ENCODE measurements around the gene KCNK3.
"Not testable (repeated sequence)": the region's sequence is repeated elsewhere in the genome, so short reads cannot be mapped to it uniquely, and the experiment has no call there.

The KCNK3 gene

DNA sequence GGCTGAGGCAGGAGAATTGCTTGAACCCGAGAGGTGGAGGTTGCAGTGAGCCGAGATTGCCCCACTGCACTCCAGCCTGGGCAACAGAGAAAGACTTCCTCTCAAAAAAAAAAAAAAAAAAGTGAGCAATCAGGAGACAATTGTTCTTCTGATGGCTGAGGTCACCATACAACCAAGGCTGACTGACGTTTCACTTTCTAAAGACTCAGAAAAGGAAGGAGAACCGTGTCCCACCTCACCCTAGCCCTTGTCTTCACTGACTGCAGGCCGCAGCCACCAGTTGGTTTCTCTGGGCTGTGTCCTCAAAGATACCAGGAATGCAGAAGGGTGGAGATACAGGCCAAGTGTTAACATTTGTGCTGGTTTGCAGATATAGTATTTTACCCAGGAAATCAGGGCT, 63.8 kb downstream of the KCNK3 start:
- no peak for DNase-seq (ENCODE audit: low read depth in 2 of 2)

DNA sequence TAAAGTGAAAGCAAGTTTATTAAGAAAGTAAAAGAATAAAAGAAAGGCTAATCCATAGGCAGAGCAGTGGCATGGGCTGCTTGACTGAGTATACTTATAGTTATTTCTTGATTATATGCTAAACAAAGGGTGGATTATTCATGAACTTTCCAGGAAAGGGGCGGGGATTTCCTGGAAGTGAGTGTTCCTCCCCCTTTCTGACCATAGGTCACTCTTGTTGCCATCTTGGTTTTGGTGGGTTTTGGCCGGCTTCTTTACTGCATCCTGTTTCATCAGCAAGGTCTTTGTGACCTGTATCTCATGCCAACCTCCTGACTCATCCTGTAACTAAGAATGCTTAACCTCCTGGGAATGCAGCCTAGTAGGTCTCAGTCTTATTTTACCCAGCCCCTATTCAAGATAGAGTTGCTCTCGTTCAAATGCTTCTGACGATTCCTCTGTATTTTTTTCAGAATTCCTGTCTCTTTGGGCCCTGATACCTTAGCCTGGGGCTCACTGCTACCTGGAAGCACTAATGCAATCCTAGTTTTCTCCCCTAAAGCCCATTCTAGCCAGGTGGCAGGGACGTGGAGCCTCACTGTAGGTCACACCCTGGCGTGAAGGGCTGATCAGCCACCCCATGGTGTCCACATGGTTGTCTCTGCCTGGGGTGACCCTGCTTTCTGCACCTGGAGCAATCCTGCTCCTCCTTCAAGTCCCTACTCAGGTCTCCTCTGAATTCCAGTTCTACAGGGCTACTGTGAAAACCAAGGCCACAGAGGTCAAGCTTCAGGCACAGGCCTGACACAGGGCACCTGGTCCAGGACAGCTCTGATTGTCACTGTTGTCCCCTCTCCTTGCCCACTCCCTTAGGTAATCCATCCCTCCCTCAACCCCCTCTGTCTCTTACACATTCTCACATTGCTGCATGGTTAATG, 65.6 kb downstream of the KCNK3 start:
- DNase-seq (ENCODE audit: low read depth in 2 of 2) = no peak

DNA sequence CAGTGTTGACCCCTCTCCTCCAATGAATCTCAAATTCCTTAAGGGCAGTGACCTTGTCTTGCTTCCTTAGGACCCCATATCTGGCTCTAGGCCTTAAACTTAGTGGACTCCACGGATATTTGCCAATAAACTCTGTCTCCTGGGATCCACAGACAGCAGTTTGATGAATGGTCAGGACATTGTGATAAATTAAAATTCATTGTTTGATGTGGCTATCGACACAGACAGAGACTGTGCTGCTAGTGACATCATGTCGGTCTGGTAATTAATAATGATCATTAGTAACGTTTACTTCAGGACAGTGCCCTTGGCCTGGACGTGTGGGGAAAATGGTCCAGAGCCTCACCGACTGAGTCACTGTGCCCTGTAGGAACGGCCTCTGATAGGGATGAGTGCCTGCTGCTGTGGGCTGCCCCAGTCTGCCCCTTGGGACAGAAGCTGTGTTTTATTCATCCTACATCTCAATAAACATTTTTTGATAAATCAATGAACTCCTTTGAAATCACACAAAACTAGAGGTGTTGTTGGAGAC, 66.3 kb downstream of the KCNK3 start:
- no peak for DNase-seq (ENCODE audit: low read depth in 2 of 2)

DNA sequence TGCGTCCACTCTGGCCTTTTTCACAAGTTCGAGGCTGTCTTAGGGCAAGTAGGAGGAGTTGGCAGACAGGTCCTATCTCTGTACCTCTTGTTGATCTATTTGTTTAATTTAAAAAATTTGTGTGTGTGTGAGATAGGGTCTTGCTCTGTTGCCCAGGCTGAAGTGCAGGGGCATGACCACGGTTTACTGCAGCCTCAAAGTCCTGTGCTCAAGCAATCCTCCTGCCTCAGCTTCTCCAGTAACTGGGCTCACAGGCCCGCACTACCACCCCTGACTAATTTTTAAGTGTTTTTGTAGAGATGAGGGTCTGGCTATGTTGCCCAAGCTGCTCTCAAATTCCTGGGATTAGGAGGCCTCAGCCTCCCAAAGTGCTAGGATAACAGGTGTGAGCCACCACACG, 67.3 kb downstream of the KCNK3 start:
- no peak for DNase-seq (ENCODE audit: low read depth in 2 of 2)

DNA sequence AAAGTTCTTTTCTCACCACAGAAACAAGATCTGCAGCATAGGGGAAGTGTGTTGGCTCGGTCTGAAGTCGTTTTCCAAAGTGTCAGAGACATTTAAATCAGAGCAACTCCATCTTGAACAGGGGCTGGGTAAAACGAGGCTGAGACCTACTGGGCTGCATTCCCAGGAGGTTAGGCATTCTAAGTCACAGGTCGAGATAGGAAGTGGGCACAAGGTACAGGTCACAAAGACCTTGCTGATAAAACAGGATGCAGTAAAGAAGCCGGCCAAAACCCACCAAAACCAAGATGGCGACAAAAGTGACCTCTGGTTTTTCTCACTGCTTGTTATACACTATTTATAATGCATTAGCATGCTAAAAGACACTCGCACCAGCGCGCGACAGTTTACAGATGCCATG, 68.5 kb downstream of the KCNK3 start:
- DNase-seq (ENCODE audit: low read depth in 2 of 2) = not testable (repeated sequence)

DNA sequence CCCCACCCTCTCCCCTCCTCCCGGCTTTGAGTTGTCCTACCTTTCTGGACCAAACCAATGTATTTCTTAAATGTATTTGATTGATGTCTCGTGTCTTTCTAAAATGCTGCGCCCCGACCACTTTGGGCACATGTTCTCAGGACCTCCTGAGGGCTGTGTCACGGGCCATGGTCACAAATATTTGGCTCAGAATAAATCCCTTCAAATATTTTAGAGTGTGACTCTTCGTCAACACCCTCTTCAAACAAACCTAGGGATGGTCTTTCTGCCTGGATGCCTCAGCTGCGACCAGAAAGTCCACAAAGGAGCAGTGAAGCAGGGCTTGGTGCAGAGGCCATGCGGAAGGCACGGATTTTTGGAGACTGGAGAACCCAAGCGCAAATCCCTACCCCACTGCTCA, 70.5 kb downstream of the KCNK3 start:
- no peak for DNase-seq (ENCODE audit: low read depth in 2 of 2)

DNA sequence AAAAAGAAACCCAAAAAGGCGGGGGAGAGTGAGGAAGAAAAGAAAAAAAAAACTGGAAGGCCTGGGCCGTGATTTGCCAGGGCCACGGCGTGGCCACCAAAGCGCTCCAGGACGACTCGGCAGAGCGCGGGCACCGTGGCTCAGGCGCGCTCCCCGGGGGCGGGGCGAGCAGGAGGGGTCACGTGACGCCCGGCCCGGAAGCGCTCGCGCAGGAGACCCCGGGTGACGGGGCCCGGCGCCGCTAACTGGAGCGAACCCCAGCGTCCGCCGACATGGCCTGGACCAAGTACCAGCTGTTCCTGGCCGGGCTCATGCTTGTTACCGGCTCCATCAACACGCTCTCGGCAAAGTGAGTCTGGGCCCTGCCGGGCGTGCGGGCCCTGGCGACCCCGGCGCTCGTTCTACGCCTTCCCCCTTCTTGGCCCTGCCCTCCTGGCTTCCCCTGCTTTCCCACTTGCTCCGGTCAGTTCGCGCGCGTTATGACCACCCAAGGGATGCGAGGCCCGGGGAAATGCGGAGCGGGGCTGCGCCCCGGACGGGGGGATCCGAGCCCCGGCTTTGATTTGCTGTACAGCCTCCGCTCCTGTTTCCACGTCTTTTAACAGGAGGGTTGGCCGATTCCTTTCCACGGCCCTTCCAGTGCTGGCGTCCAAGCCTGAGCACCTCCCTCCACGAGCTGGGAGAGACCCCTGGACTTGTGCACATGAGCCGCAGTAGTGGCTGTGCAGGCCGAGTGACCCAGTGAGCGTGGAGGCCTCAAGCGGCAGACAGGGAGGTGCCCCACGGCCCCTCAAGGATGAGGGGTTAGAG, 71.8 kb downstream of the KCNK3 start, which contains the start of gene SLC35F6:
SLC35F6 (plus strand) TSS at position 207 of the 810 bp plus-strand sequence; CDS start at position 273, 66 bp downstream.
- peak; percentile 59 to 68 for DNase-seq (ENCODE audit: low read depth in 2 of 2)

DNA sequence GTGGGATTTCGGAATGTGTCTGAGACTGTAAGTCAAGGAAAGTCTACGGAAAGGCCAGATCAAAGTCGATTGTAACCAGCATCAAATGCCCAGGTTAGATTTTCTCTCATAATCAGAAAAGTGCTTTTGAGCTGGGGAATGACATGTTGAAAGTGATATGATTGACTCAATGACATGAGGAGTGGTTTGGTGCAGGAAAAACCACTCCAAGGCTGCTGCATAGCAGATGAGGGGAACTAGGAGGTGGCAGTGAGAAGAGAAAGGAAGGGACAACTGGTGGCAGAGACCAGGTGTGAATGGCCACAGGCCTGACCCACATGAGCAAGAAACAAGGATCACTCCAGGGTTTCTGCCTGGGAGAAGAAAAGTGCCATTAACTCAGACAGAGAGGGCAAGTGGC, 72.4 kb downstream of the KCNK3 start:
- DNase-seq (ENCODE audit: low read depth in 2 of 2) = no peak

DNA sequence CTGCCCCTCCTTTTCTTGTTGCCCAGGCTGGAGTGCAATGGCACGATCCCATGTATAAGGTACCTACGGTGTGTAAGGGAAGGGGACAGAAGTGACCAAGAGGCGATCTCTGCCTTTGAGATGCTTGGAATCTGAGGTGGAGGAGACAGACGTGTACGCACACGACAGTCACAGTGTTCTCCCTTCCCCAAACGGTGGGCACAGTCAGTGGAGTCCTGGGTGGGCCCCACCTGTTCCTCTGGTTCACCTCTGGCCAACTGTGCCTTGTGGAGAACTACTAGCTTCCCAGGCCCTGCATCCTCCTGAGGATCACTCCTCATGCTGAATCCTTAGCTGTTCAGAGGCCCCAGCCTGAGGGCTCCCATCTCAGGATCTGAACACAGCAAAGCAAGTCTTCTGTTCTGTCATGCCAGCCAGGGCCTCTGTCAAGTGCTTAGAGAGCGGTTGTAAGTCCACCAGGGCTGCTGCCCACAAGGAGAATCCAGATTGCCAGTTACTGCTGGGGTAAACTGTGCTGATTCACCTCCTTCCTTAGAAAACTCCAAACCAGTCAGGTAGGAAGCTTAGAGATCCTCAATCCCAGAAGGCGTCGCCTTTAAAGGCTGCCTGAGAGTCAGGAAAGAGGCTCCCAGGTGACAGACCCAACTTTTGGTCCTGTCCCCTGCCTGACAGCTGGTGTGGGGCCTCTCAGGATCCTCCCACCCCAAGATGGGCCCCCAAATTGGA, 73.1 kb downstream of the KCNK3 start:
- no peak for DNase-seq (ENCODE audit: low read depth in 2 of 2)

DNA sequence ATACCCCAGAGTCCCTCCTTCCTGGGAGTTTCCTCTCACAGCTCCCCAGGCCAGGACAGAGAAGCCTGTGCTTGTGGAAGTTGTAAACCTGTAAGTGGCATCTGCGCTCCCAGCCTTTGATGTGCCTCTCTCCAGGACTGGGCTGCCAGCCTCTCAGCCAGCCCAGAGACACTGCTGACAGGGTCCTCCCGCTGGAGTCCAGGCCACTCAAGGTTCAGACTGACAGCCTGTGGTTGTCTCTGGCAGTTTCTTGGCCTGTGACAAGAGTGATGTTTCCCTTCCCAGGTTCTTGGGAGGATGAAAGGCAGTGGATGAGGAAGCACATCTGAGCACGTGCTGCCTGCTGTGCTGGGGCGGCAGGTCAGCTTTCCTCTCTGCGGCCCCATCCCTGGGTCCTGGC, 74.6 kb downstream of the KCNK3 start:
- DNase-seq (ENCODE audit: low read depth in 2 of 2) = no peak

DNA sequence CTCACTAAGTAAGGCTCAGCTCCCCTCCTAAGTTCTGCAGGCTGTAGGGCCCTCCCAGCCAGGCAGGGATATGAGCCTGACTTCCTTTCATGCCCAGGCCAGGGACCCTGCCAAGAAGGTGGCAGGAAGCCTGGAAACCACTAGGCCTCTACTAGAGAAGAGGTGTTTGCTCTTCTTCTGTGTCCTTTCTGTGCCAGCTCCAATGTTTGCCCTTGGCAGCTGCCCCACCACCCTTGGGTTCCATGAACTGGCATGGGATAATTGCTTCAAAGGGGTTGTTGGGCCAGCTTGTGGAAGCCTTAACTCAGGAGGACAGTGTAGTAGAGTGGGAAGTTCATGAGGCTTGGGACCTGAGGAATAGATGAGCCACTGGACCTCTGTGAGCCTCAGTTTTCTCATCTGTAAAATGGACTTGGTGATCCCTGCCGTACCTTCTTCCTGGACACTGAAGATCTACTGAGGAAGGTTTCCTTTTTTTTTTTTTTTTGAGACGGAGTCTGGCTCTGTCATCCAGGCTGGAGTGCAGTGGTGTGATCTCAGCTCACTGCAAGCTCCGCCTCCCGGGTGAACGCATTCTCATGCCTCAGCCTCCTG, 75.5 kb downstream of the KCNK3 start:
- no peak for DNase-seq (ENCODE audit: low read depth in 2 of 2)

DNA sequence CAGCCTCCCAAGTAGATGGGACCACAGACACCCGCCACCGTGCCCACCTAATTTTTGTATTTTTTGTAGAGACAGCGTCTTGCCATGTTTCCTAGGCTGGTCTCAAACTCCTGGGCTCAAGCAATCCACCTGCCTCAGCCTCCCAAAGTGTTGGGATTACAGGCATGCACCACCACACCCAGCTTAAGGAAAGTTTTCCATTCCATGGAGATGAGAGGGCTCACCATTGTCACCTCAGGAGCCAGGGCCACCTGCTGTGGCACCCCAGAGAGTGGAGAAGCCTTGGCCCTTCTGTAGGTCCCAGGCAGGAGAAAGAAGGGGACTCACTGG, 76.2 kb downstream of the KCNK3 start:
- no peak for DNase-seq (ENCODE audit: low read depth in 2 of 2)

DNA sequence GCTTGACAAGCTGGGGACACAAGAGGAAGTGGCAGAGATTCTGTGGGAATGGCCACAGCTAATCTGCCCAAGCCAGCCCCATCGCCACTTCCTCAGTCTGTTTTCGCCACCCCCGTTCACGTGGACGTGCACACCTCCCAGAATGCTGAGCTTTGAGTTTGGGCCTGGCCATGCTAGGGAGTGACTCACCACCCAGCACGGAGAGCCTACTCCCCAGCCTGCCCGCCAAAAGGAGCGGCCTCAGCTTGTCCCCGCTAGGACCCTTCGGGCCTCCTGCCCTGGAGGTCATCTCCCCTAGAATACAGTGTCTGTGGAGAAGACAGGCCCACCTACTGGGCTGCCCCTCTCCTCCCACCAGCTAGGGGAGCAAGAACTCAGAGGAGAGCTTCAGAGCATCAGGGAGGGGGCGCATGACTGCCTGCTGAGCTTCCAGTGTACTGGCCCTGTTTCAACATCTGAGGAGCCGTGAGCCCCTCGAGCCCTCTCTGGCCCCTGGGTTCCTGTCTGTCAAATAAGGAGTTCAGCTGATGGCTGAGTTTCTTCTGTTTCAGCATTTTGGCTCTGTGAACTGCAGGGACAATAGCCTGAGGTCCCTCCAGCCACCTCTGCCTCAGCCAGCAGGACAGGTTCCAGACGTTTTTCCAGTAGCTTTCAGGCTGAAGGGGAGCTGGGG, 76.7 kb downstream of the KCNK3 start:
- DNase-seq (ENCODE audit: low read depth in 2 of 2) = no peak

DNA sequence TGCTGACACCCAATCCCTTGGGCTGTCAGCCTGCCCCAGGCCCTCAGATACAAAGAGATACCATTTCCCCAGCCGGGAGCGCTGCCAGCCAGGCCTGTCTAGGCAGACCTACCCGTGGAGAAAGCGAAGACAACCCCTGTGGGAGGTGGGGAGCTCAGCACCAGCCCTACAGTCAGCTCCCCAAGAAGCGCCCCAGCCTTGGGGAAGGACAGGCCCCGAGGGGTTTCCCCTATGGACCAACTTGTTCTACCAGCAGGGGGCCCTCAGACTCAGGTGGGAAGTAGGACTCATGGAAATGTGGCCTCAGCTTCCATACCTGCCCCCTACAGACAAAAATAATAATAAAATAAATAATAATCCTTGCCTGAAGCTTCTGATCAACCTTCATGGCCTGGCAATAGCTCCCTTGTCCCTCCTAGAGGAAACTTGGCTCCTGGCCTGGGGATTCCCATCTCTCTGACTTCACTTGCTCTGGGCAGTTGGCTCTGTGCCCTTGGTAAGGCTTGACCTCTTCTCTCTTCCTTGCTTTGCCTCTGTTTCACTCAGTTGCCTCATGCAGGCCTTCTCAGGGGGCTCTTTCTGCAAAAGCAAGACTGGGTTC, 78.6 kb downstream of the KCNK3 start:
- DNase-seq (ENCODE audit: low read depth in 2 of 2) = no peak

DNA sequence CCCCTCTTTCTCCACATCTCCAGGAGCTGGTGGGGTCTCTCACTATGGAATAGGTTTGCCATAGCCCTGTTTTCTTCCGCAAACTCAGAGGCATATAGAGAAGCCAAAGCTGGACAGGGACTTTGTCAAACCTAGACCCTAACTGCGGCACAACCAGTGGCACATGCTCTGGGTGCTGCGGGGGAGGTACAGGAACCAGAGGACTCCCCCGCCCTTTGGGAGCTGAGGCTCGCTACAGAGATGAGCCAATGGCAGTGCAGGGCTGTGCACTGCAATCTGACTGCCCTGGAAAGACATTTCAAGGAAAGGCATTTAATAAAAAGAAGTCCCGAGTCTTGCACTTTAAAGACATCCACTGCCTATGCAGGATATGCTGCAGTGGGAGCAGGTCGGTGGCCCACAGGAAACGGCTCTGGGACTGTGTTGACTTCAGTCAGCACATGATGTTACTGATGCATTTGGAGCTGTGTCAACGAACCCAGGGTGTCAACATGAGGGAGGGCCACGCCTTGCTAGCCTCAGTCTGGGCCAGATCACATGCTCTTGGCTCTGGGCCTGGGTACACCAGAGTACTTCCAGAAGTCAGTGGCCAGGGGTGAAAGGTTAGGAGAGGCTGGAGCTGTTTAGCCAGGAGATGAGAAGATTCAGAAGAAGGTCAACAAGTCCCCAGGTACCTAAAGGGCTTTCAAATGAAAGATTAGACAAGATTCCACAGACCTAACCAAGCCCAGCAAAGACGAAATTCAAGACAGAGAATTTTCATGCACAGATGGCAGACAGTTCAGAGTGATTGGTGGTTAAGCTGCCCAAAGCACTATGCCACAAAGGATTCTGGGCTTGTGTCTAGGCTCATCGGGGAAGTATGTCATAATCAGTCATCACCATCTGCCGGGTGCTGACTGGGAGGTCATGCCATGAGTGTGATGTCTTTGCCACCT, 79.8 kb downstream of the KCNK3 start:
- DNase-seq (ENCODE audit: low read depth in 2 of 2) = no peak

DNA sequence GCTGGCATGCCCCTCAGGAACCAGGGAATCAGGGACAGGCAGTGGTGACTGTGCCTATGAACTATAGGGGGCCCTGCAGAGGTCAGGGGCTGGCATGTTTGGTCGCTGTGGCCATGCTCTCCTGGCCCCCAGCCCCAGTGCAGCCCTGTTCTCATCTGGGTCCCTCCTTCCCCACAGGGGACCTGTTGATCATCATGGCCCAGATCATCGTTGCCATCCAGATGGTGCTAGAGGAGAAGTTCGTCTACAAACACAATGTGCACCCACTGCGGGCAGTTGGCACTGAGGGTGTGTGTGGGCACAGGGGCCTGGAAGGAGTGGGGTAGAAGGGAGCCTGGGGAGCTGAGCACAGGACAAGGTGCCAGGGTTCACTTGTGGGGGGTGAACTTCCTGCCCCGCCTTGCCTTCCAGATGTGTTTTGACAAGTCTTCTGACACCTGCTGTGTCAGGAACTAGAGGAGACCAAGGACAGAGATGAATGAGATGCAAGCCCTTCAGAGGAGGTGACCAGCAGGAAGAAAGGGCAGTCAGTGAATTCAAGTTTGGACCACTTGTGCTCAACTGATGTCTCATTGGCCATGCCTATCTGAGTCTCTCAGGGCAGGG, 83.8 kb downstream of the KCNK3 start:
- no peak for DNase-seq (ENCODE audit: low read depth in 2 of 2)

DNA sequence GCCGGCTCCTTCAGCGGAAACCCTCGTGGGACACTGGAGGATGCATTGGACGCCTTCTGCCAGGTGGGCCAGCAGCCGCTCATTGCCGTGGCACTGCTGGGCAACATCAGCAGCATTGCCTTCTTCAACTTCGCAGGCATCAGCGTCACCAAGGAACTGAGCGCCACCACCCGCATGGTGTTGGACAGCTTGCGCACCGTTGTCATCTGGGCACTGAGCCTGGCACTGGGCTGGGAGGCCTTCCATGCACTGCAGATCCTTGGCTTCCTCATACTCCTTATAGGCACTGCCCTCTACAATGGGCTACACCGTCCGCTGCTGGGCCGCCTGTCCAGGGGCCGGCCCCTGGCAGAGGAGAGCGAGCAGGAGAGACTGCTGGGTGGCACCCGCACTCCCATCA, 85.6 kb downstream of the KCNK3 start:
- DNase-seq (ENCODE audit: low read depth in 2 of 2) = no peak

DNA sequence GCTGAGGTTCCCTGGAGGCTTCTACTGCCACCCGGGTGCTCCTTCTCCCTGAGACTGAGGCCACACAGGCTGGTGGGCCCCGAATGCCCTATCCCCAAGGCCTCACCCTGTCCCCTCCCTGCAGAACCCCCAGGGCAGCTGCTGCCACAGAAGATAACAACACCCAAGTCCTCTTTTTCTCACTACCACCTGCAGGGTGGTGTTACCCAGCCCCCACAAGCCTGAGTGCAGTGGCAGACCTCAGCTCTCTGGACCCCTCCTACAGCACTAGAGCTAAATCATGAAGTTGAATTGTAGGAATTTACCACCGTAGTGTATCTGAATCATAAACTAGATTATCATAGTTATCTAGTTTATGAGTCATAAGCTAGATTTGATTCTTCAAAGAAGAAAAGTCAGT, 86.0 kb downstream of the KCNK3 start:
- DNase-seq (ENCODE audit: low read depth in 2 of 2) = no peak

DNA sequence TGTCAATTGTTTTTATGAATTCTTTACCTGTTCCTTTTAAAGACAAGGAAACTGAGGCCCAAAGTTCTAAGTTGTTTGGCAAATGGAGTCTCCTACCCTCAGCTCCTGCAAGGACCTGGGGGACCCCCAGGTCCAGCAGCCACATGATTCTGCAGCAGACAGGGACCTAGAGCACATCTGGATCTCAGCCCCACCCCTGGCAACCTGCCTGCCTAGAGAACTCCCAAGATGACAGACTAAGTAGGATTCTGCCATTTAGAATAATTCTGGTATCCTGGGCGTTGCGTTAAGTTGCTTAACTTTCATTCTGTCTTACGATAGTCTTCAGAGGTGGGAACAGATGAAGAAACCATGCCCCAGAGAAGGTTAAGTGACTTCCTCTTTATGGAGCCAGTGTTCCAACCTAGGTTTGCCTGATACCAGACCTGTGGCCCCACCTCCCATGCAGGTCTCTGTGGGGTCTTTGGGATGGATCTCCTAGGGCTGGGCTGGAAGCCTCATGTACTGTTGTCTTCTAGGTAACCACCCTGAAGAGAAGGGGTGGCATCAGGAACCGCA, 87.8 kb downstream of the KCNK3 start:
- DNase-seq (ENCODE audit: low read depth in 2 of 2) = no peak
